HCT116 (cell line): ENCODE data around the gene HOXA7. TPM values are rescaled to one million over a fixed set of nuclear protein-coding genes. Genes with fewer than 3 reads are reported as not detected.

ENCODE experiments used
- ATAC-seq: fragments of 200-7000 bp; cut with Tn5 transposase; 2 replicates; pipeline ENCODE4 v1.9.1; 2020; ENCODE audit warnings: mild to moderate bottlenecking, moderate library complexity
- BruUV-seq: library from RNA; stranded (reverse); fragments of 400-500 nt; replicated peaks from 2 replicates; lab custom pipeline; 2021; lab: Mats Ljungman, UMichigan
- CTCF ChIA-PET: fragments of 300-600 bp; sonication (Branson Sonifier 250); formaldehyde crosslinking; loops from one replicate; lab custom pipeline; 2021; ENCODE audit warnings: antibody characterized with exemption; lab: Charles Lee
- POLR2A ChIA-PET: fragments of 300-600, 350-600 bp; sonication (Branson Sonifier 250); formaldehyde crosslinking; loops from one replicate; lab custom pipeline; 2021; ENCODE audit warnings: antibody characterized with exemption; lab: Charles Lee
- RAD21 ChIA-PET, 2 experiments: fragments of 300-600 bp; sonication (Branson Sonifier 250); formaldehyde crosslinking; loops; one replicate each; lab custom pipeline; 2023; ENCODE audit warnings: low total read pairs in 2 of 2; ENCODE audit not compliant: uncharacterized antibody in 2 of 2, unreplicated experiment in 2 of 2, low non-redundant PET in 1 of 2; lab: Charles Lee
- DNase-seq: peaks from one replicate; pipeline ENCODE4 v3.0.0-alpha.2; 2010; ENCODE audit warnings: low read depth, low spot score
- H2AFZ ChIP-seq: fragments of 200-600 bp; shearing (Covaris generic), sonication (generic); 2 replicates; pipeline ENCODE4 v1.6.1; 2017; ENCODE audit warnings: low read depth, mixed run types, mixed read lengths, antibody characterized with exemption, low read length; ENCODE audit not compliant: poor library complexity, severe bottlenecking
- H3K27ac ChIP-seq: 2 replicates; pipeline ENCODE4 v1.5.1; 2012; ENCODE audit warnings: low read depth, low read length
- H3K27me3 ChIP-seq: fragments of 200-600 bp; sonication (generic); 2 replicates; pipeline ENCODE4 v1.6.1; 2016; ENCODE audit warnings: mixed run types, low read length, mixed read lengths; ENCODE audit not compliant: insufficient read depth
- H3K36me3 ChIP-seq, 2 experiments: fragments of 200-500 bp in 1 of 2; fragments of 200-600 bp in 1 of 2; sonication (Bioruptor generic) in 1 of 2; sonication (generic) in 1 of 2; 2 replicates each; pipeline versions ENCODE4 v1.5.1 to v1.6.1; 2014 to 2016; ENCODE audit warnings: low read length in 2 of 2, inconsistent platforms in 1 of 2, mixed read lengths in 1 of 2, mixed run types in 1 of 2; ENCODE audit not compliant: insufficient read depth in 2 of 2, control insufficient read depth in 1 of 2
- H3K4me1 ChIP-seq, 2 experiments: fragments of 200-600 bp in 1 of 2; sonication (generic) in 1 of 2; 2 replicates each; pipeline versions ENCODE4 v1.5.1 to v1.6.1; 2012 to 2017; ENCODE audit warnings: low read length in 2 of 2, inconsistent platforms in 1 of 2, mild to moderate bottlenecking in 1 of 2, mixed read lengths in 1 of 2, mixed run types in 1 of 2, moderate library complexity in 1 of 2; ENCODE audit not compliant: insufficient read depth in 2 of 2, control insufficient read depth in 1 of 2
- H3K4me2 ChIP-seq: fragments of 200-600 bp; sonication (generic); 2 replicates; pipeline ENCODE4 v1.6.1; 2017; ENCODE audit warnings: mixed run types, low read length, mixed read lengths
- H3K4me3 ChIP-seq, 2 experiments: fragments of 200-600 bp in 1 of 2; sonication (generic) in 1 of 2; replicated peaks in 1 of 2; 2 replicates each; pipeline ENCODE4 v1.5.1; 2011 to 2016; ENCODE audit warnings: low read length in 2 of 2, control low read depth in 1 of 2, low read depth in 1 of 2, mild to moderate bottlenecking in 1 of 2, mixed read lengths in 1 of 2, mixed run types in 1 of 2
- H3K79me2 ChIP-seq: fragments of 200-600 bp; sonication (generic); 2 replicates; pipeline ENCODE4 v1.6.1; 2017; ENCODE audit warnings: mild to moderate bottlenecking, mixed run types, low read length, moderate library complexity, mixed read lengths; ENCODE audit not compliant: insufficient read depth
- H3K9ac ChIP-seq: fragments of 200-600 bp; sonication (generic); 2 replicates; pipeline ENCODE4 v1.6.1; 2016; ENCODE audit warnings: low read length, mixed read lengths
- H3K9me2 ChIP-seq: fragments of 200-600 bp; sonication (generic), shearing (Covaris generic); 2 replicates; pipeline ENCODE4 v1.6.1; 2017; ENCODE audit warnings: mixed run types, mild to moderate bottlenecking, moderate library complexity; ENCODE audit not compliant: insufficient read depth
- H3K9me3 ChIP-seq, 2 experiments: fragments of 200-500 bp in 1 of 2; fragments of 200-600 bp in 1 of 2; sonication (Bioruptor generic) in 1 of 2; sonication (generic) in 1 of 2; 2 replicates each; pipeline ENCODE4 v1.6.1; 2014 to 2017; ENCODE audit warnings: low read length in 2 of 2, mixed read lengths in 2 of 2, inconsistent platforms in 1 of 2, low read depth in 1 of 2, mild to moderate bottlenecking in 1 of 2, mixed run types in 1 of 2, moderate library complexity in 1 of 2; ENCODE audit not compliant: control insufficient read depth in 1 of 2, insufficient read depth in 1 of 2
- H4K20me1 ChIP-seq: fragments of 200-600 bp; sonication (generic), shearing (Covaris generic); 2 replicates; pipeline ENCODE4 v1.6.1; 2017; ENCODE audit warnings: mixed run types, mild to moderate bottlenecking, moderate library complexity; ENCODE audit not compliant: insufficient read depth
- CEBPB ChIP-seq: IDR thresholded peaks from 2 replicates; pipeline ENCODE4 v1.6.1; 2012; ENCODE audit warnings: low read depth
- EGR1 ChIP-seq: IDR thresholded peaks from 2 replicates; pipeline ENCODE4 v1.6.1; 2012; ENCODE audit warnings: low read depth
- FOSL1 ChIP-seq: IDR thresholded peaks from 2 replicates; pipeline ENCODE4 v1.6.1; 2012; ENCODE audit warnings: low read depth
- JUND ChIP-seq: IDR thresholded peaks from 2 replicates; pipeline ENCODE4 v1.6.1; 2012
- POLR2AphosphoS5 ChIP-seq: IDR thresholded peaks from 2 replicates; pipeline ENCODE4 v1.6.1; 2011; ENCODE audit warnings: mild to moderate bottlenecking, low read depth, low read length, moderate library complexity
- SP1 ChIP-seq: IDR thresholded peaks from 2 replicates; pipeline ENCODE4 v1.6.1; 2012; ENCODE audit warnings: low read depth
- YY1 ChIP-seq: IDR thresholded peaks from 2 replicates; pipeline ENCODE4 v1.6.1; 2011; ENCODE audit warnings: low read length, low read depth, moderate library complexity, mild to moderate bottlenecking; ENCODE audit not compliant: insufficient replicate concordance; ENCODE audit errors: extremely low read depth
- ZFX ChIP-seq: fragments of 450-650 bp; IDR thresholded peaks from 2 replicates; pipeline ENCODE4 v1.6.1; 2017
- intact Hi-C: fragments of 100-400 bp; cut with micrococcal nuclease; formaldehyde crosslinking; loops from 2 replicates; pipeline ENCODE4 v1.10.0; 2022
- total RNA-seq: library from RNA; stranded (reverse); gene quantifications from one replicate; pipeline ENCODE4 v1.2.1, GENCODE V29; 2021; ENCODE audit not compliant: unreplicated experiment
- TF ChIP-seq, protein P1 (sequence below): IDR thresholded peaks from 2 replicates; pipeline ENCODE4 v1.6.1; 2012
- TF ChIP-seq, protein P2 (sequence below): IDR thresholded peaks from 2 replicates; pipeline ENCODE4 v1.6.1; 2011; ENCODE audit warnings: mild to moderate bottlenecking, low read length, moderate library complexity; ENCODE audit not compliant: insufficient replicate concordance; ENCODE audit errors: extremely low read depth
- TF ChIP-seq, protein P3 (sequence below): IDR thresholded peaks from 2 replicates; pipeline ENCODE4 v1.6.1; 2012

The HOXA7 gene
- total RNA-seq, 1 experiment from 2014 or later = 15.0 TPM

DNA sequence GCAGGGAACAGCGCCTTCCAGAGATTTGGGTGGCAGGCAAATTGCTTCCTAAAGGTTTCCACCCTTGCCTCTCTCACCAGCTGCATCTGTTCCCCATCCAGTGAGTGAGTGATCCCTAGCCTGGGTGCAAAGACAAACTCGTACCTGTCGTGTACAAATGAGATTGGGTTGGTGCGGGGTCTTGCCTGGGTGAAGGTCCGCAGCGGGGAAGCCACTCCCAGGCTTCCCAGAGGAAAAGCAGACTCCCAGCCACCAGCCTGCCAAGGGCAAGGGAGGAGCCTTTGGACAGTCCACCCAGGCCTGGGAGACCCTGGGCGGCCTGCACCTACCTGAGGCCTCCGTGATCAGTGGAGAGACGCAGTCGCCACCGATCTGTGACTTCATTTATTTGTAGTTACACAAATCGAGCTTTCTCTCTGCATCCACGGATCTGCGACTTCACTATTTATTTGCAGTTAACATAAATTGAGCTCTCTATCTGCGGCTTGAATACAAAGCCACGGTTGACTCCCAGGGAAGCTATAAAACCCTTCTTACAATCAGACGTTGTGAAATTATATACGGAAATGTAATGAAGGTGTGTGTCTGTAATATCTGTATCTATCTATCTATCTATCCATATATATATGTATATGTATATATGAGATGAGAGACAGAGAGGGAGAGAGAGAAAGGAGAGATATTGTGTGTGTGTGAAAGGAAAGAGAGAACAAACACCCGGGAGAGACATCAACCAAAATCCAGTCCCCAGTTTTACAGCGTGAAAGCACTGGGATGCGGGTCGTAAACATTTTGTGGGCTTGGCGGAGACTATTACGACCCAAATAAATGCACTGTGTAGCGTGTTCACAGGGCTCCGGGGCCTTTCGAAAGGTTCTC lies 3.0 kb upstream of the HOXA7 start:
- peak overlapping the region; percentile 97; the same call in 1 of the 2 replicates for H3K4me2 ChIP-seq
- BruUV-seq = no TSS peak
- H3K27me3 ChIP-seq = no peaks in the 10 kb centered on the region
- intact Hi-C loops = loop anchor here (2.0 to 10.0 kb wide), 5 partner anchors 877 to 1592 kb away; partner anchors contain the start of genes CBX3 and HNRNPA2B1
- H3K36me3 ChIP-seq = peaks cover 0 to 4% of the 10 kb centered on the region in 2 experiments; a peak in 1 of 4 replicates
- peaks cover 42% of the 10 kb centered on the region for H3K79me2 ChIP-seq
- ChIA-PET CTCF (interaction anchor here (1.0 to 1.6 kb wide), 5 partner anchors 20 to 790 kb away, joined by 3 to 8 read pairs (median 4); no protein-coding TSS in a partner anchor), POLR2A (no interaction called here), RAD21 (interaction anchor here in 1 of 2 experiments (1.1 kb wide), 1 partner anchor 478 kb away, joined by 3 read pairs; no protein-coding TSS in a partner anchor)
- DNase-seq (no peak), ATAC-seq (no peak)
- H3K4me1 ChIP-seq = peaks cover 18 to 59% of the 10 kb centered on the region in 2 experiments
- no peaks in the 10 kb centered on the region for H3K9me3 ChIP-seq
- no peaks in the 10 kb centered on the region for H3K9me2 ChIP-seq
- H3K27ac ChIP-seq = no peak overlapping the region
- H3K4me3 ChIP-seq = no peak overlapping the region
- H4K20me1 ChIP-seq = no peaks in the 10 kb centered on the region
- H3K9ac ChIP-seq = no peak overlapping the region
- TF ChIP-seq, protein P1, sequence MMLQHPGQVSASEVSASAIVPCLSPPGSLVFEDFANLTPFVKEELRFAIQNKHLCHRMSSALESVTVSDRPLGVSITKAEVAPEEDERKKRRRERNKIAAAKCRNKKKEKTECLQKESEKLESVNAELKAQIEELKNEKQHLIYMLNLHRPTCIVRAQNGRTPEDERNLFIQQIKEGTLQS = no peak
- TF ChIP-seq POLR2AphosphoS5 (no peak), SP1 (no peak), EGR1 (no peak), ZFX (no peak), FOSL1 (no peak), YY1 (no peak), JUND (no peak), CEBPB (no peak)
- TF ChIP-seq, protein P2, sequence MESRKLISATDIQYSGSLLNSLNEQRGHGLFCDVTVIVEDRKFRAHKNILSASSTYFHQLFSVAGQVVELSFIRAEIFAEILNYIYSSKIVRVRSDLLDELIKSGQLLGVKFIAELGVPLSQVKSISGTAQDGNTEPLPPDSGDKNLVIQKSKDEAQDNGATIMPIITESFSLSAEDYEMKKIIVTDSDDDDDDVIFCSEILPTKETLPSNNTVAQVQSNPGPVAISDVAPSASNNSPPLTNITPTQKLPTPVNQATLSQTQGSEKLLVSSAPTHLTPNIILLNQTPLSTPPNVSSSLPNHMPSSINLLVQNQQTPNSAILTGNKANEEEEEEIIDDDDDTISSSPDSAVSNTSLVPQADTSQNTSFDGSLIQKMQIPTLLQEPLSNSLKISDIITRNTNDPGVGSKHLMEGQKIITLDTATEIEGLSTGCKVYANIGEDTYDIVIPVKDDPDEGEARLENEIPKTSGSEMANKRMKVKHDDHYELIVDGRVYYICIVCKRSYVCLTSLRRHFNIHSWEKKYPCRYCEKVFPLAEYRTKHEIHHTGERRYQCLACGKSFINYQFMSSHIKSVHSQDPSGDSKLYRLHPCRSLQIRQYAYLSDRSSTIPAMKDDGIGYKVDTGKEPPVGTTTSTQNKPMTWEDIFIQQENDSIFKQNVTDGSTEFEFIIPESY = no peak
- TF ChIP-seq, protein P3, sequence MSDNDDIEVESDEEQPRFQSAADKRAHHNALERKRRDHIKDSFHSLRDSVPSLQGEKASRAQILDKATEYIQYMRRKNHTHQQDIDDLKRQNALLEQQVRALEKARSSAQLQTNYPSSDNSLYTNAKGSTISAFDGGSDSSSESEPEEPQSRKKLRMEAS = no peak
- no peak overlapping the region for H2AFZ ChIP-seq
